Neural progenitor cell (in vitro differentiated cells): ENCODE data around the gene SBDS. TPM values are rescaled to one million over a fixed set of nuclear protein-coding genes. Genes with fewer than 3 reads are reported as not detected.

Source experiments
- DNase-seq: peaks from one replicate; pipeline ENCODE4 v3.0.0-alpha.2; 2016; ENCODE audit warnings: low spot score
- H2AFZ ChIP-seq: fragments of 200-600 bp; sonication (generic); replicated peaks from 2 replicates; pipeline ENCODE4 v1.6.1; 2016; ENCODE audit warnings: antibody characterized with exemption
- H3F3A ChIP-seq: fragments of 200-600 bp; sonication (generic); 2 replicates; pipeline ENCODE4 v1.6.1; 2016; ENCODE audit warnings: antibody characterized with exemption, low read depth
- H3K27ac ChIP-seq: fragments of 200-600 bp; sonication (generic); 2 replicates; pipeline ENCODE4 v1.5.1; 2016; ENCODE audit warnings: mild to moderate bottlenecking
- H3K27me3 ChIP-seq: fragments of 200-600 bp; sonication (generic); 2 replicates; pipeline ENCODE4 v1.6.1; 2016; ENCODE audit warnings: mild to moderate bottlenecking, moderate library complexity
- H3K36me3 ChIP-seq: fragments of 200-600 bp; sonication (generic); 2 replicates; pipeline ENCODE4 v1.5.1; 2016
- H3K4me1 ChIP-seq: fragments of 200-600 bp; sonication (generic); 2 replicates; pipeline ENCODE4 v1.6.1; 2016; ENCODE audit warnings: mixed run types
- H3K4me2 ChIP-seq: fragments of 200-600 bp; sonication (generic); 2 replicates; pipeline ENCODE4 v1.6.1; 2016
- H3K4me3 ChIP-seq: fragments of 200-600 bp; sonication (generic); 2 replicates; pipeline ENCODE4 v1.5.1; 2016
- H3K79me2 ChIP-seq: fragments of 200-600 bp; sonication (generic); 2 replicates; pipeline ENCODE4 v1.6.1; 2016; ENCODE audit warnings: low read depth
- H3K9ac ChIP-seq: fragments of 200-600 bp; sonication (generic); 2 replicates; pipeline ENCODE4 v1.6.1; 2016
- H3K9me3 ChIP-seq: fragments of 200-600 bp; sonication (generic); 2 replicates; pipeline ENCODE4 v1.5.1; 2016; ENCODE audit warnings: low read depth
- H4K20me1 ChIP-seq: fragments of 200-600 bp; sonication (generic); 2 replicates; pipeline ENCODE4 v1.6.1; 2016; ENCODE audit warnings: low read depth
- H3K27ac Mint-ChIP-seq: 3 replicates; pipeline ENCODE4 v1.8.0; 2021; ENCODE audit warnings: mixed read lengths
- H3K27me3 Mint-ChIP-seq: 2 replicates; pipeline ENCODE4 v1.8.0; 2022; ENCODE audit warnings: low read depth, mild to moderate bottlenecking, inconsistent platforms, moderate library complexity, mixed read lengths; ENCODE audit not compliant: insufficient read depth
- H3K36me3 Mint-ChIP-seq: 3 replicates; pipeline ENCODE4 v1.8.0; 2021; ENCODE audit warnings: mixed read lengths
- H3K4me1 Mint-ChIP-seq: 3 replicates; pipeline ENCODE4 v1.8.0; 2021; ENCODE audit warnings: mixed read lengths
- H3K4me3 Mint-ChIP-seq: 3 replicates; pipeline ENCODE4 v1.8.0; 2021; ENCODE audit warnings: mild to moderate bottlenecking, moderate library complexity, mixed read lengths
- H3K9me3 Mint-ChIP-seq: 3 replicates; pipeline ENCODE4 v1.8.0; 2020; ENCODE audit warnings: mixed read lengths
- CTCF ChIP-seq: fragments of 200-600 bp; sonication (generic); IDR thresholded peaks from 2 replicates; pipeline ENCODE4 v1.5.1; 2017; ENCODE audit warnings: antibody characterized with exemption, mild to moderate bottlenecking
- EZH2 ChIP-seq: fragments of 200-600 bp; sonication (generic); IDR thresholded peaks from 2 replicates; pipeline ENCODE4 v1.6.1; 2017; ENCODE audit warnings: antibody characterized with exemption, mild to moderate bottlenecking, moderate library complexity
- EZH2phosphoT487 ChIP-seq: fragments of 200-600 bp; sonication (generic); IDR thresholded peaks from 2 replicates; pipeline ENCODE4 v1.6.1; 2017; ENCODE audit warnings: antibody characterized with exemption
- total RNA-seq: library from RNA; depleted of rRNA; stranded (reverse); fragments of >200 nt; gene quantifications from 2 replicates; pipeline ENCODE4 v1.2.3, GENCODE V29; 2015; ENCODE audit warnings: low replicate concordance

Gene SBDS
- total RNA-seq, 1 donor from 2014 or later: 44.2 TPM

GRCh38 chr7:66952343-66953043 lies 42.9 kb downstream of the SBDS start:
- no peak for DNase-seq
- Histone ChIP-seq H3K9ac (no peak overlapping the region), H3K4me1 (no peaks in the 10 kb centered on the region), H3K4me3 (no peak overlapping the region), H4K20me1 (no peaks in the 10 kb centered on the region), H3K27ac (no peak overlapping the region), H3K4me2 (no peak overlapping the region), H3F3A (no peaks in the 10 kb centered on the region), H3K36me3 (no peaks in the 10 kb centered on the region), H3K27me3 (no peaks in the 10 kb centered on the region), H3K9me3 (no peaks in the 10 kb centered on the region), H2AFZ (no peak overlapping the region), H3K79me2 (no peaks in the 10 kb centered on the region)
- no peak overlapping the region for H3K27ac Mint-ChIP-seq
- H3K27me3 Mint-ChIP-seq: peaks cover 3% of the 10 kb centered on the region
- TF ChIP-seq EZH2 (no peak), CTCF (no peak), EZH2phosphoT487 (no peak)
- H3K9me3 Mint-ChIP-seq: no peaks in the 10 kb centered on the region
- H3K36me3 Mint-ChIP-seq: peaks cover 17% of the 10 kb centered on the region
- H3K4me1 Mint-ChIP-seq: no peaks in the 10 kb centered on the region
- no peak overlapping the region for H3K4me3 Mint-ChIP-seq

- H3K9me3 Mint-ChIP-seq: no peaks in the 10 kb centered on the region
- Histone ChIP-seq H3K4me3 (no peak overlapping the region), H4K20me1 (no peaks in the 10 kb centered on the region), H3K4me2 (no peak overlapping the region), H3K9ac (no peak overlapping the region), H2AFZ (no peak overlapping the region), H3K9me3 (no peaks in the 10 kb centered on the region), H3K36me3 (no peaks in the 10 kb centered on the region), H3K27me3 (no peaks in the 10 kb centered on the region), H3K79me2 (no peaks in the 10 kb centered on the region), H3K4me1 (no peaks in the 10 kb centered on the region), H3K27ac (no peak overlapping the region), H3F3A (no peaks in the 10 kb centered on the region)
- H3K27me3 Mint-ChIP-seq: peaks cover 3% of the 10 kb centered on the region
- no peak overlapping the region for H3K4me3 Mint-ChIP-seq
- no peaks in the 10 kb centered on the region for H3K4me1 Mint-ChIP-seq
- TF ChIP-seq CTCF (no peak), EZH2phosphoT487 (no peak), EZH2 (no peak)
- no peak for DNase-seq
- no peak overlapping the region for H3K27ac Mint-ChIP-seq
- peaks cover 17% of the 10 kb centered on the region for H3K36me3 Mint-ChIP-seq
Observed at GRCh38 chr7:66950763-66951162, 44.6 kb downstream of the SBDS start.

- no peak overlapping the region for H3K27ac Mint-ChIP-seq
- H3K27ac ChIP-seq: no peak overlapping the region
Observed at GRCh38 chr7:66950311-66950710, 45.1 kb downstream of the SBDS start.

More at GRCh38 chr7:66950311-66950710, 45.1 kb downstream of the SBDS start:
- no peaks in the 10 kb centered on the region for H3K4me1 Mint-ChIP-seq
- no peaks in the 10 kb centered on the region for H3K9me3 Mint-ChIP-seq
- H3K4me2 ChIP-seq: no peak overlapping the region
- no peaks in the 10 kb centered on the region for H3F3A ChIP-seq
- H3K36me3 ChIP-seq: no peaks in the 10 kb centered on the region
- no peaks in the 10 kb centered on the region for H3K79me2 ChIP-seq
- no peaks in the 10 kb centered on the region for H3K9me3 ChIP-seq
- no peak for TF ChIP-seq CTCF
- TF ChIP-seq EZH2phosphoT487: no peak
- TF ChIP-seq EZH2: no peak
- H4K20me1 ChIP-seq: no peaks in the 10 kb centered on the region
- no peak overlapping the region for H2AFZ ChIP-seq
- no peak for DNase-seq
- H3K4me3 Mint-ChIP-seq: no peak overlapping the region
- H3K4me3 ChIP-seq: no peak overlapping the region
- peaks cover 3% of the 10 kb centered on the region for H3K27me3 Mint-ChIP-seq
- H3K4me1 ChIP-seq: no peaks in the 10 kb centered on the region
- no peaks in the 10 kb centered on the region for H3K27me3 ChIP-seq
- H3K9ac ChIP-seq: no peak overlapping the region
- peaks cover 16% of the 10 kb centered on the region for H3K36me3 Mint-ChIP-seq
